HG03457 (cell line): ENCODE measurements around the gene FAR2.

Experiments used
- ATAC-seq: cut with Tn5 transposase; IDR thresholded peaks from one replicate; pipeline ENCODE4 v1.9.1; 2021; ENCODE audit warnings: moderate number of reproducible peaks; ENCODE audit not compliant: unreplicated experiment

FAR2 gene

GRCh38 chr12:29200586-29200985, 51.5 kb downstream of the FAR2 start:
- ATAC-seq = no peak

- ATAC-seq = no peak
These were observed 52.2 kb downstream of the FAR2 start for GRCh38 chr12:29201296-29201695.

DNA sequence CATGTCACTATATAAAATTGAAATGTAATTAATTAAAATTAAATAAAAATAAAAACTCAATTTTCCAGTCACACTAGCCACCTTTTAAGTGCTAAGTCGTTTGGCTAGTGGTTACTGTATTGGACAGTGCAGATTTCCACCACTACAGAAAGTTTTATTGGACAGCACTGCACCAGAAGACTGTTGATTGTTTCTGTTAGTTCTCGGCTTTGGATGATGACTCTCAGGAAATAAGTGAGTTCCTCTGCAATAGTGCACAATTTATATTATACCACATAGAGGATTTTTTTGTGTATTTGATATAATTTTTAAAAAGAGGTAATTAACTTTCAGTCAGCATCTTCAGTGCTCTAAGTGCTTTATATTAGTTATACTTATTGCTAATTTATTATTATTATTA, 52.7 kb downstream of the FAR2 start:
- ATAC-seq = no peak

GRCh38 chr12:29204521-29204920, 55.4 kb downstream of the FAR2 start:
- no peak for ATAC-seq

- no peak for ATAC-seq
These were observed 58.0 kb downstream of the FAR2 start for GRCh38 chr12:29207120-29207519.

GRCh38 chr12:29208060-29208459, 59.0 kb downstream of the FAR2 start:
- ATAC-seq = no peak

DNA sequence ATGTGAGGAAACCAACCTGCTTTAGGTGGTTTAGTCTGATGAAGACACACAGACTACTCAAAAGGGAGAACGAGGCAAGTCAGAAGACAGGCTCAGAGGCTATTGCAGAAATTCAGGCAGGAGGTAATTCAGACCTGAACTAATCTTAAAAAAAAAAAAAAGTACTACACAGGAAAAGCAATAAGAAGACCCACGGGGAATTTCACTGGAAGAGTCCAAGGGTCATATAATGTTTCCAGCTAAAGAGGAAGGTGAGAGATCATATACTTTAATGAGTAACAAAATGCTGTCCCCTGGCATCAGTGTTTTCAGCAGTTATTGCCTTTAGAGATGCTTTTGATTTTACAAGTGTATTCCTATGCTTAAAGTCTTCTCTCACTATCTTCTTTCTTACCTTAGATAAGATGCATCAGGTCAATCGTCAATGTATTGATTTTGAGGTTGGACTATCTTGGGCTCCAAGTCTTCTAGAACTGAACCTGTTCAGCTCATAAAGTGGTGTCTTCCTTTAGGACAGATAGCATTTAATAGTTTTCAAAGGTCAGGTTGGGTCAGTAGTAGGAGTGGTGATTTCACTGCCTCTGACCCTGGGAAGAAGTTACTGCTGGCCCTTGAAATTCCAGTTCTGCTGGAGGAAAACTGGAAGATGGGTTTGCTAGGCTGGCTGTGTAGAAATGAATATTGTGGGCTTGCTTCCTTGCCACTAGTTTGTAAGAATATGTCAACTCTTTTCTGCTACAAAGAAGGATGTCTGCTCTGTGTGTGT, 60.0 kb downstream of the FAR2 start:
- no peak for ATAC-seq

GRCh38 chr12:29211696-29212095, 62.6 kb downstream of the FAR2 start:
- no peak for ATAC-seq

GRCh38 chr12:29212682-29213403, 63.8 kb downstream of the FAR2 start:
- no peak for ATAC-seq

DNA sequence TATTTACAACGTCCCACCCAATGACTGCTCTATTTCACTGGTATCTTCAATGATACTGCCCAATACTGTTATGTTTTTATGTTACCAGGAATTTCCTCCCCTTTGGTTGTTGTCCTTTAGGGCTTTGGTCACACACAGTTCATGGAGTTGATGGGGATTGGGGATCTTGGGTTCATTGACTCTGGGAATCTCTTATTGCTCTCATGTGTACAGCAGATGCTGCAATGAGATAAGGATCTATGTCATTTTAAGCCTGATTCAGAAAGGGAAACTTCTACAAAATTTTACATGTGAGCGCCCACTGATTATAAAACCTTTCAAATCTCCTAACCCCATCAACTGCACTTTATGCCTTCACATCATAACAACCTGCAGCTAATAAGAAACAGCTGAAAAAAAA, 67.2 kb downstream of the FAR2 start:
- ATAC-seq = no peak

DNA sequence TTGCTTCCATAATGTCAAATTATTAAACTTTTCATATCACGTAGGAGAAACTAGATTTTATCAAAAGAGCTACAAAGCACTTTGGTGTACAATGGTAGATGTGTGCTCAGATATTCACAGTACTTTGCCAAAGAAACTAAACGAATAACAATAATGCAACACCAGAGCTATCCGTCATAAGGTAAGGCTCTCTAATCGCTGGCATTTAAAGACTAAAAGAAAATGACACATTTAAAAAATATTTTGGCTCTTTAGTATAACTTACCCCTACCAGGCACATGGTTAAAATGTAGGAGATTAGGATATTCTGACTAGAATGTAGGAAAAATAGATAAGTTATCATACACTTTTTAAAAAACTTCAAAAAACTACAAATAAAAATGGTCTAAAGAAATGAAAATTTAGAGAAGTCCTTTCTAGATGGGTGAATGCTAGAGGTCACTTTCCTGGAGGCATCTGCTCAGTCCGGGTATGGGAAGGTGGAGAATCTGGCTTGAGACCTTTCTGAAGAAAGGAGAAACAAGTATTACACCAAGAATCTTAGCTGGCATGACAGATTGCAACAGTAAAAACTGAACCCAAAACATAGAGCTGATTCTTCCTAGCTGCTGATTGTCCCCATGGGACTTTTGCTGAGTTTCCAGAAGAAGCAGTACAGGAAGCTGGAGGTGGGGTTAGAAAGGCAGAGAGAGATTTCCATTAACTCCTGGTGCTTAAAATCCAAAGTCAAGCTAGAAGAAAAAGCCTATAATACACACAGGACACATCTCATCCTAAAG, 67.9 kb downstream of the FAR2 start:
- ATAC-seq = no peak

DNA sequence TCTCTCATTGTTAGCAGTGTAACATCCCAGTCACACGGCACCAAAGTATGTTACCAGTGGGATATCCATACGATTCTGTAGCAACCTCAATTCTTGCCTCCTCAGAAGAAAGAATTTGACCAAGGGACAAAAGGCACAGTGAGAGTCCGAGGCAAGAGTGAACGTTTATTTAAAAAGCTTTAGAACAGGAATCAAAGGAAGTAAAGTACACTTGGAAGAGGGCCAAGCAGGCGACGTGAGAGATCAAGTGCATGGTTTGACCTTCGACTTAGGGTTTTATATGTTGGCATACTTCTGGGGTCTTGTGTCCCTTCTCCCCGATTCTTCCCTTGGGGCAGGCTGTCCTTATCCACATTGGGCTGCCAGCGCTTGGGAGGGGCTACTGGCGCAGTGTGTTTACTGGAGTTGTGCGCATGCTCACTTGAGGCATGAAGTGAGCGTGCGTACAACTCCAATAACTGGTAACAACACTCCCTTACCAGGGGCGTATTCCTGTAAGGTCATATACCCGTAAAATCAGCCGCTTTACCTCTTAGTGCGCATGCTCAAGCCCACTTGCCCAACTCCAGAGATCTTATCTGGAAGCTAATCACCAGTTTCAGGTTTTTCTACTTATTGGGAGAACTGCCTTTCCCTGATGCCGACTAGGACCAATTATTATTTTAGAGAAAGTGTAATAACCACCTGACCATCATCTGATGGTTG, 71.7 kb downstream of the FAR2 start:
- ATAC-seq = no peak

- no peak for ATAC-seq
These were observed 73.1 kb downstream of the FAR2 start for GRCh38 chr12:29222200-29222599.

- ATAC-seq = no peak
These were observed 74.3 kb downstream of the FAR2 start for GRCh38 chr12:29223426-29223825.

DNA sequence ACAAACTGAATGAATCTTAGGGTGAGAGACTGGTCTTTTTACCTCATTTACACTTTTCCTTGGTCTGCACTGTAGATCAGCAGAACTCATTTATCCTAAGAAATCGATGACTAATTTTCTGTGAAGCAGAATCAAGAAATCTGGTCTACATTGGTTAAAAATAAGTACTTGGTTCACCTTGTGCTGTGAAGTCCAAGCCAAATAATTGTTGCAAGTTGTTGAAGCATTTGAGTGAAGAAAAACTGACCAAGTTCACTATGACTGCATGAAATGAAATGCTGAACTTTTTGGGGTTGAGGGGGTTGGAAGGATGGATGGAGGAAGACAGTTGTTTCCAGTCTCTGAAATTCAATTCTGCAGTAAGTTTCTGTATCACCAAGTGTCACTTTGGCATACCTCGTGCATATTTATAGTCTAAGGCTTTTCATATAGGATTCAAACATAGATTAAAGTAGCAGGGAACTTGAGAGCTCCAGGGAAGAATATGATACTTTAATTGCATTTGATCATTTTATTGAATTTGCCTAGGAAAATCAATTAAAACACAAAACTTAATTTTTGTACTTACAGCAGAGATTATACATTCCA, 75.0 kb downstream of the FAR2 start:
- ATAC-seq = no peak

DNA sequence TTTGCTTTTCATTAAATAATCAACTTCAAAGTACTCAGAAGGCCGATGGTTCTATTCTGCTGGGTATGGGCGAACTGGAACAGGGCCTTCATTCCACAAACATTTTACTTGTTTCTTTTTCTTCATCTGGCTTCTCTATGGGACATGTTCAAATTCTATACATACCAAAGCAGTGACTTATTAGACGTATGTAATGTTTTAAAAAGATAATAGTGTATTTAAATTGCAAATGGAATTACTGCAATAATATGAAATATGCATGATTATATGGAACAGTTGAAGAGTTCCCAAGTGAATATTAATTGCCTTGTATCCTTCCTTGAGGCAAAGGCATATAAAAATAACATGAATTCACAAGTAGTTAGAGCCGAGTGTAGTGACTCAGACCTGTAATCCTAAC, 75.5 kb downstream of the FAR2 start:
- ATAC-seq = no peak

- no peak for ATAC-seq
These were observed 76.8 kb downstream of the FAR2 start for GRCh38 chr12:29225834-29226233.

GRCh38 chr12:29226616-29227015, 77.5 kb downstream of the FAR2 start:
- no peak for ATAC-seq

- ATAC-seq = no peak
These were observed 79.5 kb downstream of the FAR2 start for GRCh38 chr12:29228474-29229157.

DNA sequence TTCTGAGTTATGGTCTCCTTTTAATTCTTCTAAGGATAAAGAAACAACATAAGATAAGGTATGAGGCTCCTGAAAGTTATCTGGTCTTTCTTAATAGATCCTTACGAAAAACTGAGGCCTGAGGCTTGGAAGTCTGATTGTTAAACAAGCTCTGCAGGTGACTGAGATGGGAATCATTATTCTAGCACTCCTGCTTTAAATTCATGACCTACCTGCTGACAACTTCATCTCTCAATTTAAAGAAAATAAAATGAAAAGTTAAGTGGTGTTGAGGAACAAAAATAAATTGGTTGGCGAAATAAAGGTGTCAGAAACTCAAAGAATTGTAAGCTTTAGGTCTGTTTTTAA, 80.1 kb downstream of the FAR2 start:
- ATAC-seq = no peak
